Activated CD8-positive, alpha-beta memory T cell treated with anti-CD3 and anti-CD28 coated beads, Interleukin-2, amount 50 U/mL, for 24 hours (primary cell): Measurements from ENCODE around the gene LAMC3.

ENCODE experiments used
- DNase-seq: peaks from one replicate; pipeline ENCODE4 v3.0.0-alpha.2; 2020; ENCODE audit errors: extremely low read depth

LAMC3 gene

GRCh38 chr9:131045300-131046092 is 36.5 kb downstream of the LAMC3 start:
- DNase-seq, result no peak

- no peak for DNase-seq
These were observed 37.1 kb downstream of the LAMC3 start for GRCh38 chr9:131046093-131046380.

DNA sequence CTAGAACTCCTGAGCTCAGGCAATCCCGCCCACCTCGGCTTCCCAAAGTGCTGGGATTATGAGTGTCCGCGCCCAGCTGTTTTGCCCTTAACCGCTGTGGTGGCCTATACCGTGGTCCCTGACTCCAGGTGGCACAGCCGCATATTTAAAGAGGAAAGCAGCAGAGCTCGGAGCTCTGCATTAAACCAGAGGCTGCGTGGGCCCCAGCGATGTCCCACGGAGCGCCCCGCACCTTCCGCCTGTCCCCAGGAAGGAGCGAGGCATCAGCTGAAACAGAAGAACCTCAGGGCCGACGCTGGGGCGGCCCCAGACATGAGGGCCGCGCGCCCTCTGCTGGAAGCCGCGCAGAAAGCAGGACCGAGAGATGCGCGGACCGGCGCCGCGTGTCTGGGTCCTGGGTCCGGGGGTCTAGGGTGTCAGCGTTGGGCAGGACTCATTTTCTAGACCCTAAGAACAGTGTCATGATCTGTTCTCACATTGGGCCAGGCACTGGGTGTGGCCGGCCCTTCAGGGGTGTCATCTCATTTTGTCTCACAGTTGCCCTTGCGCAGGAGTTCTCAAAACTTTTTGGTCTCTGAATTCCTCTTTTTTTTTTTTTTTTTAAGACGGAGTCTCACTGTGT is 37.7 kb downstream of the LAMC3 start:
- DNase-seq, result peak; percentile 29

DNA sequence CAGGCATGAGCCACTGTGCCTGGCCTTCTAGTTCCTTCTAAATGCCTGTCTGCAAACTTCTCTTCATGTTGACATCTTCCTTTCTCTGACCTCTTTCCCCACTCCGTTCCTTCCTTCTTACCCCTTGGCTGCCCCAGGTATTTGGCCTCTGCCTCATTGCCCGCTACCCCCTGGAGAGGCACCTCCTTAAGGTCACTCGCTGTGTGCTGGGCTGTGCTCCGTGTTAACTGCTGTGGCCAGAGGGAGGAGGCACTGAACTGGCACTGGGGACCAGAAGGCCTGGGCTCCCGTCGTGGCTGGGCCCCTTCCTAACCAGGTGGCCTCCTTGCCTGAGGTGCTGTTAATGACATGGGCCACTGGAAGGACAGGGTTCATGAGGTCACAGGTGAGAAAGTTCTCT is 39.4 kb downstream of the LAMC3 start:
- no peak for DNase-seq

GRCh38 chr9:131048820-131049219 is 39.8 kb downstream of the LAMC3 start:
- no peak for DNase-seq

- no peak for DNase-seq
These were observed 41.1 kb downstream of the LAMC3 start for GRCh38 chr9:131049829-131050715.

GRCh38 chr9:131050831-131051230 is 41.9 kb downstream of the LAMC3 start:
- DNase-seq, result no peak

DNA sequence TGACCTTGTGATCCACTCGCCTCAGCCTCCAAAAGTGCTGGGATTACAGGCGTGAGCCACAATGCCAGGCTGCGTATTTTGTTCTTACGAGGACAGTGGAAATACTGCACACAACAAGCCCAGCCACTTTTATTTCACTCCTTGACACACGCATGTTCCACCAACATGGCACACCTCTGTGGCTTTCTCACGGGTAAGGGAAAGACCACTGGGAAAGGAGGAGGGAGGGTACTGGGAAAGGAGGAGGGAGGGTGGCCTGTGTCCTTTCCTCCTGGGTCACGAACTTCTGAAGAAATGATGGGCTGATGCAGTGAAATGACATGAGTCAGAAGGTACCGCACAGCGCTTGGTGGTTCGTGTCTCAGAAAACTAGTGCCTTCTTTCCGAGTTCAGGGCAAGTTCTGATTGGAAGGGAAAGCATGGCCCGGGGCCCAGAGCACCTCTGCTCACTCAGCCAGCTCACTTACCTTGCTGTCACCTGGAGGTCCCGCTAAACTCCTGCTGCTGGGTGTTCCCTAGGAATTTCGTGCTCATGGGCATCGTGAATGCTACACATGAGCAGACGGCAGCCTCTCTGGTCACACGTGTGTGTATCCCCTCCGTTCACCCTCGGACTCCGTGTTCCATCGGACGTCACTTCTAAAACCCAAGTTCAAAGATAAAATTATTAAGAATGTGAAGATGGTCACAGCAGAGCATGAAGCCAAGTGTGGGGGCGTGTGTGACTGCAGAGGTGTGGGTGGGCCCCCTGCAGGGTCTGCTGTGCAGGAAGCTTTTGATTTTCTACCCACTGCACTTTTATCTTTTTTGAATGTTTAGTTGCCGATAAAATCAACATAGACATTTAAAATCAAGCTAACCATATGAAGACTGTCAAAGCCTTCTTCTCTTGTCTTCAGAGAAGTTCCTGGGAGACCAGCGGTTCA is 42.9 kb downstream of the LAMC3 start:
- DNase-seq, result no peak

DNA sequence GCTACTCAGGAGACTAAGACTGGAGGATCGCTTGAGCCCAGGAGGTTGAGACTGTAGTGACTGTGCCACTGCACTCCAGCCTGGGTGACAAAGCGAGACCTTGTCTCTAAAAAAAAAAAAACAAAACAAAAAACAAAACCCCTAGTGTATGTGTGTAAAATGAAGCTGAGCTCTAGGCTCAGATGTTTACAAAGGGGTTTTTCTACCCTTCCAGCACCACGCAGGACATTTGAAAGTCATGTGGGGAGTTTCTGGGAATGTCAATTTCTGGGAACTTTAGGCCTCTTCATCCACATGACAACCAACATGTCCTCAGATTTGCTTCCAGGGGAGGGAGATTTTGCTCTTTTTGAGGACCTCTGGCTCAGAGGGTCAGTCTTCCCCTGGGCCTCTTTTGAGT is 44.9 kb downstream of the LAMC3 start:
- DNase-seq, result no peak

DNA sequence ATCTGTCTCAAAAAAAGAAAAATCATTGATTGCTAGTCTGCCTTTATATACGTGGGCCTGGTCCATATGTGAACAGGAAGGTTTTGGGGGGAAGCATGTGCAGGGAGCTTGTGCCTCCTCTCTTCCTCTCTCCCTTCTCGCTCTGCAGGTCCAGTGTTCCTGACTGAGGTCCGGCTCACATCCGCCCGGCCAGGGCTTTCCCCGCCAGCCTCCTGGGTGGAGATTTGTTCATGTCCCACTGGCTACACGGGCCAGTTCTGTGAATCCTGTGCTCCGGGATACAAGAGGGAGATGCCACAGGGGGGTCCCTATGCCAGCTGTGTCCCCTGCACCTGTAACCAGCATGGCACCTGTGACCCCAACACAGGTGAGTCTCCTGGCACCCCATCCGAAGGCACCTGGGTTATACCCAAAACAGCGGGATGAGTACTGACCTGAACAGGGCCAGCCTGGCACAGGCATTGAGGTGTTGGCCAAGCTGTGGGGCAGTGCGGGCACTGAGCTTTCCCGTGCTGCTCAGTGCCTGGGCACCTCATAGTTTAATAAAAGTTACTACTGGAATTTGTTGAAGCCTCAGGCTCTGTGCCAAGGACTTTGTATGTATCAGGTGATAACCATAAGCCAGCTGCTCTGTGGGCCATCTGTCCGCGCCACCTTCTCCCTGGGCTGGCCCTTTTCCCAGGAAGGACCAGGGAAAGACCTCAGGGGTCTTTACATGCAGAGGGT is 48.0 kb downstream of the LAMC3 start:
- DNase-seq, result no peak

DNA sequence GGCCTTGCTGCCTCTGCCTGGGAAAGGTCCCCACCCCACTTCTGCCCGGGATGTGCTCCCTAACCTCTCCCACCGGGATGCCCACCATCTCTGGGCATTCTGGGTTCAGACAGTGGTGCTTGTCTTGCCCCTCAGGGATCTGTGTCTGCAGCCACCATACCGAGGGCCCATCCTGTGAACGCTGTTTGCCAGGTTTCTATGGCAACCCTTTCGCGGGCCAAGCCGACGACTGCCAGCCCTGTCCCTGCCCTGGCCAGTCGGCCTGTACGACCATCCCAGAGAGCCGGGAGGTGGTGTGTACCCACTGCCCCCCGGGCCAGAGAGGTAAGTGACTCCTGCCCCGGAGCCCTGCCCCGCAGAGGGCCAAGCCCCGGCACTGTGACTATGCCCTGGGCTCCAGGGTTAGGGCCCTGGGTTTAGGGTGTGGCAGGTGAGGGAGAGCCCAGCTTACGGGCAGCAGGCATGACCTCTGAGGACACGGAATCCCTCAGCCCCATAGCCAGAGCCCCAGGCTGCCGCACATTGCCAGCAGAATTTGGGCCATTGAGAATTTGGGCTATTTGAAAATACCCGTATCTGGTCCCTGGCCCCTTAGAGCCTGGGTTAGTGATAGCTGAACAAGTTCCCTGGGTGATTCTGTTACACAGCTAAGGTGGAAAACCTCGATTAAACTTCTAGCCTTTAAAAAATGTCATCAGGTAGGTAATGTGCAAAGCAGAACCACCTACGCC is 52.1 kb downstream of the LAMC3 start:
- DNase-seq, result no peak

GRCh38 chr9:131062969-131063368 is 54.0 kb downstream of the LAMC3 start:
- no peak for DNase-seq

DNA sequence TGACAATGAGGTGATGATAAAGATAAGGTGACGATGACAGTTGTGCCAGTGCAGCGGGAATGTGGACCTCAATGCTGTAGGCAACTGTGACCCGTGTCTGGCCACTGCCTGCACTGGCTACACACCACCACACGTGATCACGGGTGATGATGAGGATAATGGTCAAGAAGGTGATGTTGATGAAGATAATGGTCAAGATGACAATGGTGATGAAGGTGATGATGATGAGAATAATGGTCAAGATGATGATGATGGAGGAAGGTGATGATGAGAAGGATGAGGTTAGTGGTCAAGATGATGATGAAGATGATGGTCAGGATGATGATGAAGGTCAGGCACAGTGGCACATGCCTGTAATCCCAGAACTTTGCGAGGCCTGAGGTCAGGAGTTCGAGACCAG is 56.6 kb downstream of the LAMC3 start:
- no peak for DNase-seq

GRCh38 chr9:131067625-131068024 is 58.7 kb downstream of the LAMC3 start:
- no peak for DNase-seq

DNA sequence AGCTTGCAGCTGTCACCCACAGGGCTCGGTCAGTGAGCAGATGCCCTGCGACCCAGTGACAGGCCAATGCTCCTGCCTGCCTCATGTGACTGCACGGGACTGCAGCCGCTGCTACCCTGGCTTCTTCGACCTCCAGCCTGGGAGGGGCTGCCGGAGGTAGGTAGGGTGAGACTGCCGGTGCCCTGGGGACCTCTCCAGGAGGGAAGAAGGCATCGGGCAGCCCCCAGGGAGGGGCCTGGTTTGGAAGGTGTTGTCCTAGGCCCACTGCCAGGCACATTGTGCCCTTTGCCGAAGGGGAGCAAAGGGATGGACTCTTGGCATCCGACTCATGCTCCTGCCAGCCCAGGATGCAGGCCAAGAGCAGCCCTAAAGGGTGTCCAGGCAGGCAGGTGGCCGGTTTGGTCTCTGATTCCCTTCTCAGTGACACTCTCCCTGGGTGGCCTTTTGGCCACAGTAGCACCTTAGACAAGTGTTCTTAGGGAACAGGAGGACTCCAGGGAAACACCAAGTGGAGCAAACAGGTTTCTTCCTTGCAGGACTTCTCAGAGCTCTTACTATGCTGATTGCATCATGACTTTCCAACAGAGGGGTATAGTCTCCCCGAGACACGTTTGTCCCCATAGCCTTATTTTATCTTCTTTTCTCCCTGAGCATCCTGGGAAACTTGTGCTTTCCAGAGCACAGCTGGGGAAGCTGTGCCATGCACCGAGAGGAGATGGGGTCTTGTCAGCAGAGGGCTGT is 59.3 kb downstream of the LAMC3 start:
- no peak for DNase-seq

- no peak for DNase-seq
These were observed 60.7 kb downstream of the LAMC3 start for GRCh38 chr9:131069699-131070098.

DNA sequence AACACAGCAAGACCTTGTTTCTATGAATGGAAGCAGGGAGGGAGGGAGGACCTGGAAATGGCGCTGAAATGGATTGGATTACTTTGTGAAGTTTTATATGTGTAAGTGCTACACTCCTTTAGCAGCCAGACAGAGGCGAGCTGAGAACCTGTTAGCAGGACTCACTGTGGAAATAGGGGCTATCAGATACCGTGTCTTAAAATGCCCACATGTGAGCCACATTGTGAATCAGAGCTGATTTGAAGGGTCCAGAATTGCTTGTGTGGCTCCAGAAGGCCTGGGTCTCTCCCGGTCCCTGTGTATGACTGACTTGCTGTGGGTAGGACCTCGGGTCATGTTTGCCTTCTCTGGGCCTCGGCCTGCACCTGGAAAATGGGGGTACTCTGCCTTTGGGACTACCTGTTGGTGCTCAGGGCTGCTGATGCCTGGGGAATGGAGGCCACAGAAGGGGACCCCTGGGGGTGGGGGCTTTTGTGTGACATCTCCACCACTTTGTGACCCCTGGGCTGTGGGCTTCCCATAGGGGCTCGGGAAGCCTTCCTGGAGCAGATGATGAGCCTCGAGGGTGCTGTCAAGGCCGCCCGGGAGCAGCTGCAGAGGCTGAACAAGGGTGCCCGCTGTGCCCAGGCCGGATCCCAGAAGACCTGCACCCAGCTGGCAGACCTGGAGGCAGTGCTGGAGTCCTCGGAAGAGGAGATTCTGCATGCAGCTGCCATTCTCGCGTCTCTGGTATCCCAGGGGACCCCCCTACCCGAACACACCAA is 63.3 kb downstream of the LAMC3 start:
- no peak for DNase-seq

DNA sequence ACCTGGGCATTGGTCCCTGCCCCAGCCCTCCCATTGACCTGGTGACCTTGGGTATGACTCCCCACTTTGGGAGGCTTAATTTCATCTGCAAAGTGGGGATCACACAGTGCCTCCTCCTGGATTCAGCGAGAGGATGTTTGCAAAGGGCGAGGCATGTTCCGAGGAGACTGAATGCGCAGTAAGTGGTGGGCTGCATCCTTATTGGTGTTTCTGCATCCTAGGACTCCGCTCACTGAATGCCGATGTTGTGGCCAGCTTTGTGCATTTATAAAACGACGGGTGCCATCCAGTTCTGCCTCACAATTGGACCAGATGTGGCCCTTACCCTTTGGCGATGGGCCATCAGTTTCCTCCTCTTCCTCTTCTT is 63.9 kb downstream of the LAMC3 start:
- DNase-seq, result no peak
